ENCODE results near the gene HOXA10.

Gene HOXA10

DNA sequence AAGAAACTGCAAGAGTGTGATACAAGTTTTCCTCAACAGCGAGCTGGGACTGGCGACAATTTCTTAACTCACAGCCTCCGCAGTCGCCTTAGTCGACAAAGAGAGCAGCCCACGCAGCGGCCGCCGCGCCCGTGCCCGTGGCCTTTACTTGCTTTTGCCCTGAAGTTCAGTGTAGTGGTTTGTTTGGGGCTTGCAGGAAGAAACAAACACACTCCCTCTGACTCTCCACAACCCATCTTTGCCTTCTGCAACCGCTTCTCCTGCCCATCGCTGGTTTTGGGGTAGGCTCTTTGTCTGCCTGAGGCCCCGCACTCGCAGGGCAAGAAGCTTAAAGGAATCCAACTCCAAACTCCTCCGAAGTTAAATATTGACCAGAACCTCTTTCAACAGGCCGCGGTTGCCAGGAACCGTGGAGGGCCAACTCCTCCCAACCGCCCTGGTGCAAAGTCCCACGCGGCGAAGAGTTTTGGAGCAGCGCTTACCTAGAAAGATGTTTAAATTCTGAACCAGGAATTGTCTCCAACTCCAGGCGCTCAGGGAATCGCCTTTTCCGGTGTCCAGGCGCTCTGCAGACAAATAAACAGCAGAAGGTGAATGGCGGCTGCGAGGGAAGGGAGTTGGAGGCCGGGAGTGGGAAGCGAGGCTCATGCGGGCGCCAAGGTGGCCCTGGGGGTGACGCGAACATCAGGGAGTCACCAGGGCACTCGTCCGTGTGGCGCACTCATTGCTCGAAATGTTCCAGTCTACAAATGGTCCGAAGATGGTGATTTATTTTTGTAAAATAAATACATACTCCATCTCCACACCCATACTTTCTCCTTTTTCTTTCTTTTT, 51.8 kb downstream of the HOXA10 start:
- ATAC-seq (no peak), DNase-seq (ENCODE audit: low spot score in 2 of 2) (no peak)
- Mint-ChIP-seq H3K9me3 (no peaks in the 10 kb centered on the region), H3K4me1 (no peaks in the 10 kb centered on the region), H3K27ac (no peak overlapping the region), H3K36me3 (no peaks in the 10 kb centered on the region), H3K4me3 (no peak overlapping the region)

DNA sequence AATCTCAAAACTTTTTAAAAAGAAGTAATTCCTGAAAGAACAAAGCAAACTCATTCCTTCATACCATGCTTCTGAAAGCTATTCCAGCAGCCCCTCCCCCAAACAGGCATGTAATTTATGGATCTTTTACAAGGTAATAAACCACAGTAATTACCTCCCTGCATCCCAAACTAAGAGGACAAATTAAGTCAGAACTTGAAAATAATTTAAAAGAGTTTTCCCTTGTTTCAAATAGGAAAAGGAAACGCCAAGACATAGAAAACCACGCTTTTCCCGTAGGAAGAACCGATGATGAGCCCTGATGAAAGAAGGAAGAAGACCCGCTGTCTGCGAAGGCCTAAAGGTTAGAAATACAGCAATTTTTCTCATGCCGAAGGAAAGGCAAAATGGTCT, 52.4 kb downstream of the HOXA10 start:
- DNase-seq (ENCODE audit: low spot score in 2 of 2) (no peak), ATAC-seq (no peak)
- Mint-ChIP-seq H3K36me3 (no peaks in the 10 kb centered on the region), H3K27ac (no peak overlapping the region), H3K4me1 (no peaks in the 10 kb centered on the region), H3K4me3 (no peak overlapping the region), H3K9me3 (no peaks in the 10 kb centered on the region)

Measured in stimulated activated effector memory CD8-positive, alpha-beta T cell treated with anti-CD3 and anti-CD28 coated beads, Interleukin-12 subunit alpha, Interleukin-12 subunit beta, amount 100 ng/mL, for 72 hours (primary cell).